GM12874 (cell line): ENCODE measurements around the gene TPM2.

ENCODE experiments used
- CTCF ChIP-seq: IDR thresholded peaks from 2 replicates; pipeline ENCODE4 v1.5.1; 2011; ENCODE audit warnings: low read depth, mild to moderate bottlenecking, control low read depth, low read length, moderate library complexity; ENCODE audit not compliant: insufficient read depth

Gene TPM2

GRCh38 chr9:35656348-35656747 lies 33.4 kb downstream of the TPM2 start:
- TF ChIP-seq CTCF, result no peak

GRCh38 chr9:35653611-35654010 lies 36.1 kb downstream of the TPM2 start:
- no peak for TF ChIP-seq CTCF

- no peak for TF ChIP-seq CTCF
Observed at GRCh38 chr9:35652829-35653209, 36.9 kb downstream of the TPM2 start.

GRCh38 chr9:35651956-35652828 lies 37.5 kb downstream of the TPM2 start:
- TF ChIP-seq CTCF, result no peak

- no peak for TF ChIP-seq CTCF
Observed at GRCh38 chr9:35650341-35651158, 39.2 kb downstream of the TPM2 start, which contains the start of gene SIT1. Gene SIT1 (minus strand): TSS chr9:35650931. CDS start chr9:35650853, 78 bp downstream.

- no peak for TF ChIP-seq CTCF
Observed at GRCh38 chr9:35649431-35650340, 40.0 kb downstream of the TPM2 start.
